Erythroblast (primary cell): ENCODE results near the gene PCBD1.

Source experiments
- GATA1 ChIP-seq: IDR thresholded peaks from 2 replicates; pipeline ENCODE4 v1.6.1; 2011; ENCODE audit warnings: low read depth, mild to moderate bottlenecking, control low read depth, low read length, moderate library complexity
- POLR2A ChIP-seq: IDR thresholded peaks from 2 replicates; pipeline ENCODE4 v1.6.1; 2011; ENCODE audit warnings: mild to moderate bottlenecking, low read length

DNA sequence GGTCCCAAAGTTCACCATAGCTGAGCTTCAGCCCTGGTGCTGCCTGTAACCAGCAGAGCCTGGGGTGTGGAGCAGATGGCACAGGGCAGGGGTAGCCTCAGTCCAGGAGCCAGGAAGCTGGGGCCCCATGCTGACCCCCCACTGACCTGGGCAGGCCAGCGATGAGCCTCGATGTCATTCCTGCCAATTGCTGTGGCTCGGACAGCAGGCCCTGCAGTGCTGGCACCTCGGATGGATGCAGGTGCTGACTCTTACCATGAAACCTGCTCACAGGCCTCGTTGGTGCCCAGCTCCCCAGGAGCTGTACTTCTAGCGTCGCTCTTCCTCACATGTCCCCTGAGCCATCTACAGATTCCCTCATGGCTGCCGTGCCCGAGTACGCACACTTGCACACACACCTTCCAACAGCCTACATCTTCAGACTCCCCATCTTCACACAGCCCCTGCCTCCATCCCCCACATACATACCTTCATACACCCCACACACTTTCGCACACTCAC is 46.8 kb upstream of the PCBD1 start:
- no peak for TF ChIP-seq POLR2A
- TF ChIP-seq GATA1 = no peak
